ENCODE results near the gene CAPN9. TPM values are rescaled to one million over a fixed set of nuclear protein-coding genes. Genes with fewer than 3 reads are reported as not detected.

Gene CAPN9
- total RNA-seq, 1 donor from 2014 or later, result not detected

GRCh38 chr1:230754796-230755195 lies 7.6 kb downstream of the CAPN9 start:
- Mint-ChIP-seq H3K36me3 (ENCODE audit: low read depth) (no peaks in the 10 kb centered on the region), H3K4me3 (ENCODE audit: unreplicated experiment) (no peak overlapping the region), H3K9me3 (ENCODE audit: low read depth) (no peaks in the 10 kb centered on the region), H3K27ac (ENCODE audit: unreplicated experiment) (peak overlapping the region; percentile 36), H3K27me3 (ENCODE audit: low read depth) (no peaks in the 10 kb centered on the region), H3K4me1 (ENCODE audit: low read depth) (peaks cover 19% of the 10 kb centered on the region)
- no peak for DNase-seq (ENCODE audit: low spot score)
- TF ChIP-seq CTCF (IDR thresholded peaks at IDR 0.05), result no peak

GRCh38 chr1:230757856-230758708 lies 10.9 kb downstream of the CAPN9 start:
- H3K9me3 Mint-ChIP-seq (ENCODE audit: low read depth), result no peaks in the 10 kb centered on the region
- no peaks in the 10 kb centered on the region for H3K36me3 Mint-ChIP-seq (ENCODE audit: low read depth)
- TF ChIP-seq CTCF (IDR thresholded peaks at IDR 0.05), result no peak
- no peaks in the 10 kb centered on the region for H3K27me3 Mint-ChIP-seq (ENCODE audit: low read depth)
- DNase-seq (ENCODE audit: low spot score), result no peak
- H3K4me1 Mint-ChIP-seq (ENCODE audit: low read depth), result peaks cover 8% of the 10 kb centered on the region
- no peak overlapping the region for H3K4me3 Mint-ChIP-seq (ENCODE audit: unreplicated experiment)
- no peak overlapping the region for H3K27ac Mint-ChIP-seq (ENCODE audit: unreplicated experiment)

GRCh38 chr1:230758709-230759368 lies 11.7 kb downstream of the CAPN9 start:
- no peak overlapping the region for H3K4me3 Mint-ChIP-seq (ENCODE audit: unreplicated experiment)
- no peak for DNase-seq (ENCODE audit: low spot score)
- no peaks in the 10 kb centered on the region for H3K27me3 Mint-ChIP-seq (ENCODE audit: low read depth)
- H3K27ac Mint-ChIP-seq (ENCODE audit: unreplicated experiment), result no peak overlapping the region
- no peak for TF ChIP-seq CTCF (IDR thresholded peaks at IDR 0.05)
- no peaks in the 10 kb centered on the region for H3K36me3 Mint-ChIP-seq (ENCODE audit: low read depth)
- peaks cover 8% of the 10 kb centered on the region for H3K4me1 Mint-ChIP-seq (ENCODE audit: low read depth)
- no peaks in the 10 kb centered on the region for H3K9me3 Mint-ChIP-seq (ENCODE audit: low read depth)

GRCh38 chr1:230759369-230760065 lies 12.3 kb downstream of the CAPN9 start:
- no peak for DNase-seq (ENCODE audit: low spot score)
- H3K9me3 Mint-ChIP-seq (ENCODE audit: low read depth), result peaks cover 6% of the 10 kb centered on the region
- peaks cover under 1% of the 10 kb centered on the region for H3K36me3 Mint-ChIP-seq (ENCODE audit: low read depth)
- peaks cover 8% of the 10 kb centered on the region for H3K4me1 Mint-ChIP-seq (ENCODE audit: low read depth)
- no peak overlapping the region for H3K4me3 Mint-ChIP-seq (ENCODE audit: unreplicated experiment)
- no peak overlapping the region for H3K27ac Mint-ChIP-seq (ENCODE audit: unreplicated experiment)
- no peak for TF ChIP-seq CTCF (IDR thresholded peaks at IDR 0.05)
- H3K27me3 Mint-ChIP-seq (ENCODE audit: low read depth), result no peaks in the 10 kb centered on the region

GRCh38 chr1:230760360-230760827 lies 13.2 kb downstream of the CAPN9 start:
- peaks cover 3% of the 10 kb centered on the region for H3K4me1 Mint-ChIP-seq (ENCODE audit: low read depth)
- H3K4me3 Mint-ChIP-seq (ENCODE audit: unreplicated experiment), result no peak overlapping the region
- peaks cover 2% of the 10 kb centered on the region for H3K36me3 Mint-ChIP-seq (ENCODE audit: low read depth)
- no peak overlapping the region for H3K27ac Mint-ChIP-seq (ENCODE audit: unreplicated experiment)
- DNase-seq (ENCODE audit: low spot score), result no peak
- no peaks in the 10 kb centered on the region for H3K27me3 Mint-ChIP-seq (ENCODE audit: low read depth)
- peak; percentile 17 for TF ChIP-seq CTCF (IDR thresholded peaks at IDR 0.05)
- H3K9me3 Mint-ChIP-seq (ENCODE audit: low read depth), result peaks cover 6% of the 10 kb centered on the region
